ENCODE measurements around the gene SBF1. TPM values are rescaled to one million over a fixed set of nuclear protein-coding genes. Genes with fewer than 3 reads are reported as not detected.
"Not testable (repeated sequence)": the region's sequence is repeated elsewhere in the genome, so short reads cannot be mapped to it uniquely, and the experiment has no call there.

SBF1 gene
- 100 to 1,000 TPM; 177 to 183 TPM for total RNA-seq

GRCh38 chr22:50474710-50475651, at the start of gene SBF1:
Gene SBF1, minus strand, starts transcription at chr22:50475035. Its CDS starts 195 bp downstream, at chr22:50474840.
- H3K4me3 Mint-ChIP-seq = peak within 1 kb of the TSS; percentile 93
- ATAC-seq (peak; percentile 76), DNase-seq (peak; percentile 91)
- H3K9me3 Mint-ChIP-seq (ENCODE audit: insufficient read depth) = no peaks in the 10 kb centered on the region
- peak within 1 kb of the TSS; percentile 84 for H3K27ac Mint-ChIP-seq
- peaks cover 14% of the 10 kb centered on the region for H3K27me3 Mint-ChIP-seq (ENCODE audit: low read depth)
- CTCF ChIA-PET = interaction anchor here (1.0 to 5.6 kb wide), 5 partner anchors 7 to 224 kb away, joined by 3 to 23 read pairs (median 5); partner anchors contain the start of genes ADM2, HDAC10 and SCO2
- peaks cover 56% of the 10 kb centered on the region for H3K4me1 Mint-ChIP-seq (ENCODE audit: low read depth)
- POLR2A ChIA-PET = interaction anchor here (0.9 to 1.0 kb wide), 2 partner anchors 33 to 51 kb away, joined by 4 read pairs; partner anchors contain the start of gene SCO2
- peaks cover 25% of the 10 kb centered on the region for H3K36me3 Mint-ChIP-seq (ENCODE audit: low read depth)

GRCh38 chr22:50523806-50524675, 49.2 kb upstream of the SBF1 start:
- Mint-ChIP-seq H3K9me3 (ENCODE audit: insufficient read depth) (no peaks in the 10 kb centered on the region), H3K36me3 (ENCODE audit: low read depth) (peaks cover 49% of the 10 kb centered on the region), H3K4me1 (ENCODE audit: low read depth) (peaks cover 42% of the 10 kb centered on the region), H3K4me3 (peak overlapping the region; percentile 97), H3K27ac (peak overlapping the region; percentile 95), H3K27me3 (ENCODE audit: low read depth) (no peaks in the 10 kb centered on the region)
- ATAC-seq (no peak), DNase-seq (no peak)
- ChIA-PET CTCF (interaction anchor here (1.9 to 6.5 kb wide), 10 partner anchors 10 to 104 kb away, joined by 11 to 116 read pairs (median 38); partner anchors contain the start of genes ARSA, LMF2, NCAPH2 and SBF1), POLR2A (interaction anchor here (1.3 to 8.7 kb wide), 14 partner anchors 9 to 251 kb away, joined by 3 to 335 read pairs (median 18); partner anchors contain the start of genes ARSA, CHKB, CPT1B and KLHDC7B)

GRCh38 chr22:50523458-50523805, 48.6 kb upstream of the SBF1 start:
- Mint-ChIP-seq H3K9me3 (ENCODE audit: insufficient read depth) (no peaks in the 10 kb centered on the region), H3K4me1 (ENCODE audit: low read depth) (peaks cover 36% of the 10 kb centered on the region), H3K27ac (peak overlapping the region; percentile 68), H3K36me3 (ENCODE audit: low read depth) (peaks cover 46% of the 10 kb centered on the region), H3K27me3 (ENCODE audit: low read depth) (no peaks in the 10 kb centered on the region), H3K4me3 (peak overlapping the region; percentile 97)
- POLR2A ChIA-PET = interaction anchor here (1.5 to 3.3 kb wide), 3 partner anchors 15 to 51 kb away, joined by 3 to 82 read pairs (median 6); partner anchors contain the start of genes LMF2 and NCAPH2
- ATAC-seq (no peak), DNase-seq (no peak)
- CTCF ChIA-PET = interaction anchor here (3.1 to 6.2 kb wide), 3 partner anchors 15 to 97 kb away, joined by 40 to 77 read pairs (median 55); partner anchors contain the start of genes LMF2, NCAPH2 and SYCE3

- no peak for ATAC-seq
- Mint-ChIP-seq H3K4me1 (ENCODE audit: low read depth) (peaks cover 30% of the 10 kb centered on the region), H3K27me3 (ENCODE audit: low read depth) (no peaks in the 10 kb centered on the region), H3K36me3 (ENCODE audit: low read depth) (peaks cover 45% of the 10 kb centered on the region), H3K9me3 (ENCODE audit: insufficient read depth) (no peaks in the 10 kb centered on the region), H3K4me3 (peak overlapping the region; percentile 36), H3K27ac (peak overlapping the region; percentile 68)
- no peak for DNase-seq
- POLR2A ChIA-PET = interaction anchor here (0.7 to 1.7 kb wide), 5 partner anchors 13 to 98 kb away, joined by 3 to 14 read pairs (median 4); partner anchors contain the start of genes LMF2 and NCAPH2
- CTCF ChIA-PET = interaction anchor here (1.3 to 6.2 kb wide), 2 partner anchors 14 to 40 kb away, joined by 4 to 55 read pairs; partner anchors contain the start of genes LMF2, NCAPH2 and SYCE3
Measured at GRCh38 chr22:50522806-50523438, 48.1 kb upstream of the SBF1 start.

GRCh38 chr22:50522208-50522805, 47.5 kb upstream of the SBF1 start:
- Mint-ChIP-seq H3K9me3 (ENCODE audit: insufficient read depth) (no peaks in the 10 kb centered on the region), H3K4me3 (no peak overlapping the region), H3K27me3 (ENCODE audit: low read depth) (no peaks in the 10 kb centered on the region), H3K4me1 (ENCODE audit: low read depth) (peaks cover 24% of the 10 kb centered on the region), H3K36me3 (ENCODE audit: low read depth) (peaks cover 43% of the 10 kb centered on the region), H3K27ac (no peak overlapping the region)
- DNase-seq = no peak
- POLR2A ChIA-PET = interaction anchor here (0.7 to 1.7 kb wide), 5 partner anchors 12 to 99 kb away, joined by 3 to 14 read pairs (median 4); partner anchors contain the start of genes LMF2 and NCAPH2
- CTCF ChIA-PET = interaction anchor here (1.3 kb wide), 1 partner anchor 41 kb away, joined by 4 read pairs; the partner anchor contains the start of gene SYCE3
- ATAC-seq = no peak

- ATAC-seq (no peak), DNase-seq (no peak)
- Mint-ChIP-seq H3K27ac (no peak overlapping the region), H3K4me1 (ENCODE audit: low read depth) (peaks cover 18% of the 10 kb centered on the region), H3K36me3 (ENCODE audit: low read depth) (peaks cover 40% of the 10 kb centered on the region), H3K27me3 (ENCODE audit: low read depth) (no peaks in the 10 kb centered on the region), H3K4me3 (no peak overlapping the region), H3K9me3 (ENCODE audit: insufficient read depth) (no peaks in the 10 kb centered on the region)
- POLR2A ChIA-PET = interaction anchor here (1.6 to 1.7 kb wide), 2 partner anchors 12 to 13 kb away, joined by 4 to 14 read pairs; partner anchors contain the start of genes LMF2 and NCAPH2
- CTCF ChIA-PET = interaction anchor here (1.3 kb wide), 1 partner anchor 41 kb away, joined by 4 read pairs; the partner anchor contains the start of gene SYCE3
Measured at GRCh38 chr22:50521710-50522109, 46.9 kb upstream of the SBF1 start.

GRCh38 chr22:50520826-50521453, 46.1 kb upstream of the SBF1 start:
- Mint-ChIP-seq H3K4me3 (no peak overlapping the region), H3K27ac (no peak overlapping the region), H3K27me3 (ENCODE audit: low read depth) (no peaks in the 10 kb centered on the region), H3K36me3 (ENCODE audit: low read depth) (peaks cover 47% of the 10 kb centered on the region), H3K9me3 (ENCODE audit: insufficient read depth) (no peaks in the 10 kb centered on the region), H3K4me1 (ENCODE audit: low read depth) (peaks cover 18% of the 10 kb centered on the region)
- DNase-seq = no peak
- CTCF ChIA-PET = no interaction called here
- ATAC-seq = no peak
- POLR2A ChIA-PET = no interaction called here

- POLR2A ChIA-PET = interaction anchor here (0.6 kb wide), 1 partner anchor 12 kb away, joined by 3 read pairs; the partner anchor contains the start of genes LMF2 and NCAPH2
- CTCF ChIA-PET; ATAC-seq; H3K27ac Mint-ChIP-seq; H3K27me3 Mint-ChIP-seq (ENCODE audit: low read depth); H3K4me3 Mint-ChIP-seq; DNase-seq; H3K9me3 Mint-ChIP-seq (ENCODE audit: insufficient read depth): not testable (repeated sequence)
- peaks cover 22% of the 10 kb centered on the region for H3K4me1 Mint-ChIP-seq (ENCODE audit: low read depth)
- H3K36me3 Mint-ChIP-seq (ENCODE audit: low read depth) = peaks cover 50% of the 10 kb centered on the region
Measured at GRCh38 chr22:50520184-50520583, 45.3 kb upstream of the SBF1 start.

- Mint-ChIP-seq H3K9me3 (ENCODE audit: insufficient read depth) (no peaks in the 10 kb centered on the region), H3K36me3 (ENCODE audit: low read depth) (peaks cover 51% of the 10 kb centered on the region), H3K4me3 (no peak overlapping the region), H3K4me1 (ENCODE audit: low read depth) (peaks cover 20% of the 10 kb centered on the region), H3K27ac (no peak overlapping the region), H3K27me3 (ENCODE audit: low read depth) (no peaks in the 10 kb centered on the region)
- ATAC-seq (no peak), DNase-seq (no peak)
- ChIA-PET POLR2A (interaction anchor here (0.7 kb wide), 1 partner anchor 11 kb away, joined by 3 read pairs; the partner anchor contains the start of genes LMF2 and NCAPH2), CTCF (interaction anchor here (1.1 kb wide), 1 partner anchor 44 kb away, joined by 3 read pairs; no protein-coding TSS in a partner anchor)
Measured at GRCh38 chr22:50519151-50519550, 44.3 kb upstream of the SBF1 start.

- Mint-ChIP-seq H3K4me3 (no peak overlapping the region), H3K4me1 (ENCODE audit: low read depth) (peaks cover 20% of the 10 kb centered on the region), H3K36me3 (ENCODE audit: low read depth) (peaks cover 50% of the 10 kb centered on the region), H3K27ac (no peak overlapping the region), H3K27me3 (ENCODE audit: low read depth) (no peaks in the 10 kb centered on the region), H3K9me3 (ENCODE audit: insufficient read depth) (no peaks in the 10 kb centered on the region)
- POLR2A ChIA-PET = interaction anchor here (0.7 to 1.1 kb wide), 2 partner anchors 10 to 11 kb away, joined by 3 to 5 read pairs; partner anchors contain the start of genes LMF2 and NCAPH2
- DNase-seq (no peak), ATAC-seq (no peak)
- CTCF ChIA-PET = interaction anchor here (1.1 kb wide), 1 partner anchor 45 kb away, joined by 3 read pairs; no protein-coding TSS in a partner anchor
Measured at GRCh38 chr22:50518606-50519005, 43.8 kb upstream of the SBF1 start.
